Neural cell (in vitro differentiated cells): Measurements from ENCODE around the gene TNNT3. TPM values are rescaled to one million over a fixed set of nuclear protein-coding genes. Genes with fewer than 3 reads are reported as not detected.

Source experiments
- H2AFZ ChIP-seq: fragments of 200-600, 300-800 bp; sonication (generic), shearing (Covaris generic); 2 replicates; pipeline ENCODE4 v1.6.0; 2014; ENCODE audit warnings: low read depth, mild to moderate bottlenecking, antibody characterized with exemption, low read length, moderate library complexity
- H3F3A ChIP-seq: fragments of 200-600 bp; shearing (Covaris generic); 2 replicates; pipeline ENCODE4 v1.6.1; 2016; ENCODE audit warnings: mild to moderate bottlenecking, moderate library complexity, mixed read lengths, antibody characterized with exemption, low read length; ENCODE audit not compliant: insufficient read depth, poor library complexity, severe bottlenecking
- H3K27ac ChIP-seq: fragments of 200-600, 300-800 bp; sonication (generic), shearing (Covaris generic); 2 replicates; pipeline ENCODE4 v1.5.1; 2014; ENCODE audit warnings: mild to moderate bottlenecking, low read length, moderate library complexity
- H3K27me3 ChIP-seq: fragments of 300-800, 200-600 bp; sonication (generic), shearing (Covaris generic); 2 replicates; pipeline ENCODE4 v1.6.0; 2014; ENCODE audit warnings: mild to moderate bottlenecking, low read depth, low read length, moderate library complexity; ENCODE audit not compliant: insufficient read depth
- H3K36me3 ChIP-seq: fragments of 300-800, 200-600 bp; sonication (generic), shearing (Covaris generic); 2 replicates; pipeline ENCODE4 v1.5.1; 2014; ENCODE audit warnings: mild to moderate bottlenecking, antibody characterized with exemption, low read length, moderate library complexity; ENCODE audit not compliant: insufficient read depth
- H3K4me2 ChIP-seq: fragments of 300-800, 200-600 bp; sonication (generic), shearing (Covaris generic); 2 replicates; pipeline ENCODE4 v1.6.0; 2014; ENCODE audit warnings: mild to moderate bottlenecking, low read length
- H3K4me3 ChIP-seq: fragments of 300-800, 200-600 bp; sonication (generic), shearing (Covaris generic); 2 replicates; pipeline ENCODE4 v1.5.1; 2014; ENCODE audit warnings: mild to moderate bottlenecking, low read length, moderate library complexity
- H3K79me2 ChIP-seq: fragments of 200-600 bp; shearing (Covaris generic); replicated peaks from 2 replicates; pipeline ENCODE4 v1.6.0; 2014; ENCODE audit warnings: mild to moderate bottlenecking, low read length, moderate library complexity; ENCODE audit not compliant: insufficient read depth
- H3K9ac ChIP-seq: fragments of 300-800, 200-600 bp; sonication (generic), shearing (Covaris generic); 2 replicates; pipeline ENCODE4 v1.6.1; 2016; ENCODE audit warnings: mild to moderate bottlenecking, low read length, mixed read lengths
- H3K9me2 ChIP-seq: fragments of 200-600 bp; shearing (Covaris generic); 2 replicates; pipeline ENCODE4 v1.6.1; 2016; ENCODE audit warnings: mild to moderate bottlenecking, low read length, mixed read lengths; ENCODE audit not compliant: insufficient read depth
- H3K9me3 ChIP-seq: fragments of 200-600, 300-800 bp; sonication (generic), shearing (Covaris generic); 2 replicates; pipeline ENCODE4 v1.6.1; 2016; ENCODE audit warnings: mild to moderate bottlenecking, mixed run types, low read length, moderate library complexity, mixed read lengths
- H4K20me1 ChIP-seq: fragments of 200-600 bp; shearing (Covaris generic); 2 replicates; pipeline ENCODE4 v1.6.1; 2016; ENCODE audit warnings: mild to moderate bottlenecking, mixed run types; ENCODE audit not compliant: insufficient read depth
- CTCF ChIP-seq: fragments of 450-650 bp; IDR thresholded peaks from 2 replicates; pipeline ENCODE4 v1.5.1; 2014; ENCODE audit warnings: antibody characterized with exemption, mild to moderate bottlenecking, moderate library complexity; ENCODE audit not compliant: poor library complexity, severe bottlenecking
- EP300 ChIP-seq: fragments of 450-650 bp; conservative IDR thresholded peaks from 2 replicates; pipeline ENCODE4 v1.6.1; 2014; ENCODE audit warnings: antibody characterized with exemption, mild to moderate bottlenecking, moderate library complexity; ENCODE audit not compliant: poor library complexity, severe bottlenecking
- EZH2 ChIP-seq: fragments of 200-600, 300-800 bp; shearing (Covaris generic), sonication (generic); IDR thresholded peaks from 2 replicates; pipeline ENCODE4 v1.6.1; 2014; ENCODE audit warnings: antibody characterized with exemption, low read length, borderline replicate concordance, mild to moderate bottlenecking; ENCODE audit not compliant: insufficient read depth, poor library complexity, severe bottlenecking
- MXI1 ChIP-seq: fragments of 450-650 bp; conservative IDR thresholded peaks from 2 replicates; pipeline ENCODE4 v1.6.1; 2014; ENCODE audit warnings: antibody characterized with exemption, mild to moderate bottlenecking; ENCODE audit not compliant: poor library complexity, severe bottlenecking
- POLR2AphosphoS5 ChIP-seq: IDR thresholded peaks from 2 replicates; pipeline ENCODE4 v1.6.1; 2012
- RAD21 ChIP-seq: fragments of 450-650 bp; conservative IDR thresholded peaks from 2 replicates; pipeline ENCODE4 v1.6.1; 2014; ENCODE audit warnings: antibody characterized with exemption, mild to moderate bottlenecking, moderate library complexity
- REST ChIP-seq: IDR thresholded peaks from 2 replicates; pipeline ENCODE4 v1.6.1; 2012; ENCODE audit warnings: borderline replicate concordance
- SMC3 ChIP-seq: fragments of 450-650 bp; conservative IDR thresholded peaks from 2 replicates; pipeline ENCODE4 v1.6.1; 2014; ENCODE audit warnings: antibody characterized with exemption, mild to moderate bottlenecking, moderate library complexity; ENCODE audit not compliant: poor library complexity
- TAF1 ChIP-seq: IDR thresholded peaks from 2 replicates; pipeline ENCODE4 v1.6.1; 2012; ENCODE audit warnings: low read depth
- polyA plus RNA-seq: library from polyadenylated mRNA; depleted of rRNA; stranded (reverse); fragments of >200 nt; gene quantifications from 2 replicates; pipeline ENCODE4 v1.2.3, GENCODE V29; 2014

The TNNT3 gene
- polyA plus RNA-seq, 1 donor from 2014 or later = not detected

GRCh38 chr11:1887451-1888346 is 31.8 kb upstream of the TNNT3 start:
- Histone ChIP-seq H4K20me1 (no peaks in the 10 kb centered on the region), H3F3A (no peaks in the 10 kb centered on the region), H3K9ac (no peak overlapping the region), H3K4me3 (no peak overlapping the region), H3K36me3 (no peaks in the 10 kb centered on the region), H3K27me3 (no peaks in the 10 kb centered on the region), H3K79me2 (no peaks in the 10 kb centered on the region), H3K9me3 (no peaks in the 10 kb centered on the region), H3K9me2 (no peaks in the 10 kb centered on the region), H3K27ac (no peak overlapping the region), H3K4me2 (no peak overlapping the region), H2AFZ (no peak overlapping the region)
- TF ChIP-seq REST = no peak
- no peak for TF ChIP-seq POLR2AphosphoS5
- TF ChIP-seq MXI1 = no peak

- no peaks in the 10 kb centered on the region for H3K27me3 ChIP-seq
- no peak overlapping the region for H3K4me2 ChIP-seq
- no peaks in the 10 kb centered on the region for H3K9me3 ChIP-seq
- no peaks in the 10 kb centered on the region for H3K36me3 ChIP-seq
- no peak overlapping the region for H3K4me3 ChIP-seq
- no peaks in the 10 kb centered on the region for H3F3A ChIP-seq
- no peak for TF ChIP-seq CTCF
- no peak for TF ChIP-seq EZH2
- no peak for TF ChIP-seq EP300
- no peak for TF ChIP-seq SMC3
- TF ChIP-seq MXI1 = no peak
- no peak for TF ChIP-seq POLR2AphosphoS5
- TF ChIP-seq RAD21 = no peak
- no peak for TF ChIP-seq REST
- TF ChIP-seq TAF1 = no peak
- no peaks in the 10 kb centered on the region for H3K9me2 ChIP-seq
- H3K27ac ChIP-seq = no peak overlapping the region
- no peak overlapping the region for H3K9ac ChIP-seq
- no peaks in the 10 kb centered on the region for H3K79me2 ChIP-seq
- no peak overlapping the region for H2AFZ ChIP-seq
- no peaks in the 10 kb centered on the region for H4K20me1 ChIP-seq
Observed at GRCh38 chr11:1888347-1888753, 31.2 kb upstream of the TNNT3 start.
